HPDE6-E6E7 (cell line): ENCODE measurements around the gene JTB.

Source experiments
- DNase-seq: peaks from one replicate; pipeline ENCODE4 v3.0.0; 2011; ENCODE audit warnings: missing footprints; ENCODE audit errors: extremely low spot score

JTB gene

DNA sequence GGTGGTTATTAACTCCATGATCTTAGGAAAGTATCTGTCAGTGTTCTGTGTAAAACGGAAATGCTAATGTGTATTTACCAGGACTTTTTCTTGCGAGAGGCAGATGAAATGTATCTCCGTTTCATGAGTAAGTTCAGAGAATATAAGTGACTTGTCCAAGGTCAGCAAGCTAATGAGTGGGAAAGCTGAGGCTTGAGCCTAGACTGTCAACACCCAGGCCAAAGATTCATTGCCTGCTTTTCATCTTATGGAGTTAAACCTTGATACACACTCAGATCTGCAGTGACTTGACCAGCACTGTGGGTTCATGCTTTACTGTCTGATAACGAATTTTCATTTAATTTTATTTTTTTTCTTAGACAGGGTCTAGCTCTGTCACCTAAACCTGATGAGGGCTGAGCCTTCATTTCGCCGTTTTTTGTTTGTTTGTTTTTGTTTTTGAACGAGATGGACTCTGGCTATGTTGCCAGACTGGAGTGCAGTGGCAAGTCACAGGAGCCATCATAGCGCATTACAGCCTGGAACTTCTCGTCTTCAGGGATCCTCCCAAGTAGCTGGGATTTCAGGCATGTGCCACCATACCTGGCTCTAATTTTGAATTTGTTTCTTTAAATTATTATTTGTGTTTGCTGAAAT, 918 bp upstream of the JTB start:
- DNase-seq, result no peak

- DNase-seq, result no peak
These were observed 640 bp downstream of the JTB start for GRCh38 chr1:153976819-153977249.

- no peak for DNase-seq
These were observed 3.9 kb downstream of the JTB start for GRCh38 chr1:153973525-153973924.

- no peak for DNase-seq
These were observed 4.4 kb downstream of the JTB start for GRCh38 chr1:153973071-153973470.

DNA sequence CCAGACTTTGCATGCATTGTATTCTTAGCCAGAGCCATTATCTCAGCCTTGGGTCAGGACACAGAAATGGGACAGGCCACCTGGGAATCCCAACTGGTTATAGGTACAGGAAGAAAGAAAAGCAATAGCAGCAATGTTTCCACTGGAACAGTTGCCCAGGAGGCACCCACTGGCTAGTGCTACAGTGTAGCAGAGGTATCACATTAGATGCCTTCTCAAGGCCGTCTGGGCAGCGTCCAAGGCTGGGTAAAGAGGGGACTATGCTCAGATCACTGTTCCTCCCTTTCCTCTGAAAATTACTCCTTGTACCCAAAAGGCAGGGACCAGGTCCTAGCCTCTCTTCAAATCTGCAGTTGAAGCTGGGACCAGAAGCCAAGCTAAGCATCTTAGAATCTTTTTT, 7.1 kb downstream of the JTB start:
- DNase-seq, result no peak

GRCh38 chr1:153968972-153969371, 8.5 kb downstream of the JTB start:
- DNase-seq, result no peak

DNA sequence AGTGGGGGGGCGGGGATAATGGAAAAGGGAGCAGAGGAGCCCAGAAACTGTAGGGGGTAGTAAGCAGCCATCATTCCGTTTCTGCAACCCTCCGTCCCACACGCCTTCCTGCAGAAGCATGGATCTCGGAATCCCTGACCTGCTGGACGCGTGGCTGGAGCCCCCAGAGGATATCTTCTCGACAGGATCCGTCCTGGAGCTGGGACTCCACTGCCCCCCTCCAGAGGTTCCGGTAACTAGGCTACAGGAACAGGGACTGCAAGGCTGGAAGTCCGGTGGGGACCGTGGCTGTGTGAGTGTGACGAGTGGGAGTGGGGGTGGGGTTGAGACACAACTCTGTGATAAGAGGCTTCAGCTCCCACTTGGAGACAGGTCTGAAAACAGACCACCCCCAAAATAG, 9.1 kb downstream of the JTB start:
- no peak for DNase-seq

GRCh38 chr1:153968000-153968363, 9.5 kb downstream of the JTB start:
- no peak for DNase-seq

- DNase-seq, result peak; percentile 92
These were observed 10.1 kb downstream of the JTB start, which contains the start of gene CREB3L4 for GRCh38 chr1:153967107-153967999. Gene CREB3L4, plus strand, starts transcription at chr1:153967902. Its CDS starts 624 bp downstream, at chr1:153968526.

GRCh38 chr1:153963850-153964331, 13.6 kb downstream of the JTB start:
- no peak for DNase-seq

DNA sequence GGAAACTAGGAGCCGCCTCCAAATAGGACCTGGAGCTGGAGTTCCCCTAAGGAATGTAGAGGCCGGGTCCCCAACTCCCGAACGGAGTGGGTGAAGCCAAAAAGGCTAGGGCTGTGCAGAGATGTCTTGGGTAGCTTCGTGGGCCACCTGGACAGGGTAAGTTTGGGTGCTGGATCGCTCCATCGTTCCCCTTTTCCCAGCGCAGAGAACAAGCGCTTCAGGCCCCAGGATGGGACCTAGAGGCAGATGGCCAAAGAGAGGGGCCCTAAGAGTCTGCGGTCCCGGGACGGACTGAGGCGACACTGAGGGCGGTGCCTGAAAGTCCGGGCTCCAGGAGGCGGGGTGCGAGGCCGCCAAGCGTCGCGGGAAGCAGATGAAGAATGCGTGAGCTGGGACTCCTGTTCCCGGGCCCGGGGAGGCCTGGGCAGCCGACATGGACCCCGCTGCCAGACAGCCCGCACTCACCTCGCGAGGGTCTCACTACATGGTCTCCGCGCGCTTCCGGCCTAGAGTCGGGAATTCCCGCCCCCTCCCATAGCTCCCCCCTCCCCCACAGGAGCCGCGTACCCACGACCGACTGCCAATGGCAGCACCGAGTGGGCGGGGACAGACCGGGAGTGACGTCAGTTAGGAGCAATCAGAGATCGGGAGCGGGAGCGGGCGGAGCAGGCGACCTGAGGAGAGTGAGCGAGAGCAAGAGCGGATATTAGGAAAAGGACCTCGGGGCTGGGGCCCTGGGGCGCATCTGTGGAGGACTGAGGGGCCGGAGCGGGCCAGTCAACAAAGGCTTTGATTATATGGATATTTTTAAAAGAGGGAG, 14.2 kb downstream of the JTB start, which contains the start of gene SLC39A1:
Gene SLC39A1, minus strand, starts transcription at position 508 of the 820 bp plus-strand sequence. CDS start 822 bp downstream, outside the sequence.
- DNase-seq, result peak; percentile 94

- no peak for DNase-seq
These were observed 15.1 kb downstream of the JTB start for GRCh38 chr1:153962088-153963029.

GRCh38 chr1:153961421-153961820, 16.1 kb downstream of the JTB start:
- DNase-seq, result no peak

DNA sequence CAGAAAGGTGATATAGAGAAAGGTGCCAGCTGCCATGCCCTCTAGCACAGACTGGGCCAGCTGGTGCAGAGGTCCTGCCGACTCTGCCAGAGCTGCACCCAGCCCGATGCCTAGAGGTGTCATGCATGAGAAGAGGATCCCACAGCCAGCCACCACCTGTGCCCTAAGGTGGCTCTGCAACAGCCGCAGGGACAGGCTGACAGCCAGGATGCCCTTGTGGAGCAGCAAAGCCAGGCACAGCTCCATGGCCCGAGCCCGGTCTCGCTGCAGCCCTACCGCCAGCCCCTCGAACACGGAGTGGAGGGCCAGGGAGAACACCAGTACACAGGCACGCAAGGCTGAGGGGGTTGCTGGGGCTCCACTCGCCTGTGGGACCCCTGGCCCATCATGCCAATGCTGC, 17.3 kb downstream of the JTB start:
- DNase-seq, result no peak

- DNase-seq, result no peak
These were observed 18.0 kb downstream of the JTB start for GRCh38 chr1:153959454-153959853.

- no peak for DNase-seq
These were observed 18.6 kb downstream of the JTB start for GRCh38 chr1:153958961-153959260.

DNA sequence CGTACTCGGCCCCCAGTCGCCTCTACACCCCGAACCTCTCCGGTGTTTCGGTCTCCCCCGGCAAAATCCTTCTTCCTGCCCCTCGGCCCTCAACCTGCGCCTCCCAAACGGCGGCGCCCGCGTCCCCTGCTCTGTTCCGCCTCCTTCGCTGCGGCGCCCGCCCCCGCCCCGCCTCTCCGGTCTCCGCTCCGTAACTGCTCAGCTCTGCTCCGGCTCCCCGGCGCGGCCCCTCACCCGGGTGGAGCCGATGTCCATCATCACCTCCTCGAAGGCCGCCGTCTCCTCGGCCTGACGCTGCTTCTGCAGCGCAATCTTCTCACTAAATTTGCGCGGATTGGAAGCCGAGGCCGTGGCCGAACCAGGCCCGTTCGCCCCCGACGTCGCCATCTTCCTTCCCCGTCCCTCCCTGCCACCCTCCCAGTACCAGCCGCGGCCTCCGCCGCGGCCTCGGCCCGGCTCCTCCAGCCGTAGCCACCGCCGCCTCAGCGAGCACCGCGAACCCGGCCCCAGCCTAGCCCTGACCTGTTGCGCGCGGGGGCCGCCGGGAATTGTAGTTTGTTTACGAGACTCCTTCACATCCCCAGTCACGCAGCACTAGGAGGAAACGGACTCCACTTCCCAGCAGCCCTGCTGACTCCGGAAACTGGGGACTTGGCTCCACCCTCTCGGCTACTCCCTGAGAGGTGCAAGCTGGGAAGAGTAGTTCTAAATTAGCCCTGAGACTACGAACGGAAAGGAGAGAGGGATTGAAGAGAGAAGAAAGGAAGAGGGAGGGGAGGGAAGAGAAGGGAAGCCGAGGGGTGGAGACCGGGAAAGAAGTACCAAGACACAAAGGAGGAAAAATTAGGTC, 19.1 kb downstream of the JTB start, which contains the start of gene CRTC2:
Gene CRTC2, minus strand, starts transcription at position 502 of the 850 bp plus-strand sequence. Its CDS starts 115 bp downstream, at position 387.
- peak; percentile 99 for DNase-seq

DNA sequence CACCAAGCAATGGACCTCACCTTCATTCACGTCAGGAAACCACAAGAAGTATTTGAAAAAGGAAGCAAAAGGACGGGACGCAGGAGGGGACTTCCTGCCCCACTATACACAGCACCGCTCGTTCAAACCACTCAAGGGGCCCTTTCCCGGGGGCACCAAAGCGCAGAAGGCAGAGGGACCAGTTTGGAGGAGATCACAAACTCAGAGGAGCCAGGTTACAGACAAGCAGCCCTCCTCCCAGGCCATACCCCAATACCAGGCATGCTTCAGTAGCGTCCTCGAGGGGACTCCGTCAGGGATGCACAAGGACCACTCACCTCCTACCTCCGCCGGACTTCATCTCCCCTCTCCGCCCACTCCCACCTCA, 19.7 kb downstream of the JTB start:
- DNase-seq, result no peak

DNA sequence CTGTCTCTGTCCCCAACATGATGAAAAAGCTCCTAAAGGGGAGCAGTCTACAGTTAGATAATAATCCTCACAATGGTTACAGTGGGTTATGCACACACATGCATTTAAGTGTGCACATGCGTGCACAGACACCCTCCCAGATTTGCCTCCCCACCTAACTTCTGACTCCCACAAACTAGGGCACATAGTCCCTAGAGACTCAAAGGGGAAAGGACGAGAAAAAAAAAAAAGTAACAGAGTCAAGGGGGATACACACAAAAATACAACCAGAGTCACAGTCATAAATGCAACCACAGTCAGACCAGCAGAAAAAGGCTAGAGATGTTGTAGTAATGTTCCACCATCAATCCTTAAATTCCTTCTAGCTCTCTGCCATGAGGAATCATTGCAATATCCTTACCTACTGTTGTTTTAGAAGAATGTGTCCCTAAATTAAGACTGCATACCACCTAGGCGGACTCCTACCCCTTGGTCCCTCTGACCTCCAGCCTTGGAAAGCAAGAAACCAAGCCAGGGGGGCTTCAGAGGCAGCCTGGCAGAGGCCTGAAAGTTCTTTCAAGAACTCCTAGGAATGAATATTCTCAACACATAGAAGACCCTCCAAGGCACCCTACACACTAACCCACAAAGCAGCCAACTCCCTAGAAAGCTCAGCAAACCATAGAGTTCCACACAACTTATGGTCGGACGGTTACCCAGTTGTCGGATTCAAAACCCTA, 20.3 kb downstream of the JTB start:
- no peak for DNase-seq
